ENCODE results near the gene FAM229A. TPM values are rescaled to one million over a fixed set of nuclear protein-coding genes. Genes with fewer than 3 reads are reported as not detected.

The FAM229A gene
- total and polyA plus RNA-seq, 2 of the 8 experiments (the other 6 are each of a cell fraction or from before 2014, with no cell fraction given) = 4.1 to 4.2 TPM

DNA sequence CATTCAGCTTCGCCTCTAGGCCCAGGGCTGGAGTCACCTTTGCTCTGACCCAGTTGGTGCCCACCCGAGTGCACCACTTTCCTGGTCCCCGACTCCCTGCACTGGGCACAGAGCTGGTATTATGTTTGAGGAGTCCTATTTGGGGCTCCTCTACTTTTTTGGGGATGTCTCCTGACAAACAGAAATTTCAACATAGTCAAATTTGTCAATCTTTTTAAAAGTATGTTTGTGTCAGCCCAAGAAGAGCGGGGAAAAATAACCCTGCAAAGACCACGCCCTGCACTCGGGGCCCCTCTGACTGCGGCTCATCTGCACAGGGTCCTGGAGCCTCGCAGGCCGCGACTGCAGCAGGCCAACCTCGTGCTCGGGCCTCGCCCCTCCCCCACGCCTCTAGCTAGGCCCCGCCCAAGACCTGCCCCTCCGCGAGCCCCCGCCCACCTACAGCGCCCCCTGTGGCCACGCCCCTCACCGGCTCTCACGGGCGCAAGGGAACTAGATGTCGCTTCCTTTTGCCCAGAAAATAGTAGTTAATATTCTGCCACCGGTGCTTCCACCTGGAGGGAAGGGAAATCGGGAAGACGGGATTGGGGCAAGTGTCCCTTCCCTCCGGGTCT lies 11.4 kb downstream of the FAM229A start (continued):
- TF ChIP-seq RXRA (IDR thresholded peaks at IDR 0.05; ENCODE audit: insufficient read depth, low read depth, low read length) (no peak), EZH2 (IDR thresholded peaks at IDR 0.05; ENCODE audit: low read depth, low read length, severe bottlenecking) (no peak), KDM5A (IDR thresholded peaks at IDR 0.05; ENCODE audit: low read length) (no peak), GABPA (IDR thresholded peaks at IDR 0.05; ENCODE audit: borderline replicate concordance, insufficient read depth, low read length) (no peak), RFX5 (IDR thresholded peaks at IDR 0.05; ENCODE audit: borderline replicate concordance, low read depth, low read length) (no peak), CHD7 (IDR thresholded peaks at IDR 0.05; ENCODE audit: insufficient replicate concordance, low read length) (no peak), ZNF274 (IDR thresholded peaks at IDR 0.05; ENCODE audit: borderline replicate concordance, extremely low read depth, low read length) (no peak), JUN (IDR thresholded peaks at IDR 0.05; ENCODE audit: low read depth, low read length) (no peak), PHF8 (conservative IDR thresholded peaks at IDR 0.05; ENCODE audit: low read depth, low read length) (no peak), BACH1 (IDR thresholded peaks at IDR 0.05; ENCODE audit: low read length) (no peak), EP300 (IDR thresholded peaks at IDR 0.05; ENCODE audit: borderline replicate concordance in 1 of 2, low read depth in 2 of 2, low read length in 2 of 2) (no peak)
